GM04503 (cell line): ENCODE results near the gene IL32.
"Not testable (repeated sequence)": the region's sequence is repeated elsewhere in the genome, so short reads cannot be mapped to it uniquely, and the experiment has no call there.

ENCODE experiments used
- DNase-seq: peaks from one replicate; pipeline ENCODE4 v3.0.0-alpha.2; 2012; ENCODE audit warnings: low read depth

The IL32 gene

DNA sequence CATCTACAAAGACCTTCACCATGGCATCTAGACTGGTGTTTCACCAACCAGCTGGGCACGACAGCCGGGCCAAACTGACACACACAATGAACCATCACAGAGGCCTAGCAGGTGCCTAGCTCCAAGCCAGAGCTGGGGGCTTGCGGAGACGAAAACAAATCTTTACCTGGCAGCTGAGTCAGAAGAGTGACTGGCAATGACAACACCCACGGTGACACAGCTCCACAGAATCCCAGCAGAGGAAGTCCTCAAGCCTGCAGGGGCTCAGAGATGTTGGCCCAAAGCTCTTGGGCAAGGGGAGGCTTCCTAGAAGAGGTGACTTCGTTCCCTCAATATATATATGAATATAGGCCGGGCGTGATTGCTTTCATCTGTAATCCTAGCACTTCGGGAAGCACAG lies 13.9 kb upstream of the IL32 start:
- DNase-seq, result no peak

DNA sequence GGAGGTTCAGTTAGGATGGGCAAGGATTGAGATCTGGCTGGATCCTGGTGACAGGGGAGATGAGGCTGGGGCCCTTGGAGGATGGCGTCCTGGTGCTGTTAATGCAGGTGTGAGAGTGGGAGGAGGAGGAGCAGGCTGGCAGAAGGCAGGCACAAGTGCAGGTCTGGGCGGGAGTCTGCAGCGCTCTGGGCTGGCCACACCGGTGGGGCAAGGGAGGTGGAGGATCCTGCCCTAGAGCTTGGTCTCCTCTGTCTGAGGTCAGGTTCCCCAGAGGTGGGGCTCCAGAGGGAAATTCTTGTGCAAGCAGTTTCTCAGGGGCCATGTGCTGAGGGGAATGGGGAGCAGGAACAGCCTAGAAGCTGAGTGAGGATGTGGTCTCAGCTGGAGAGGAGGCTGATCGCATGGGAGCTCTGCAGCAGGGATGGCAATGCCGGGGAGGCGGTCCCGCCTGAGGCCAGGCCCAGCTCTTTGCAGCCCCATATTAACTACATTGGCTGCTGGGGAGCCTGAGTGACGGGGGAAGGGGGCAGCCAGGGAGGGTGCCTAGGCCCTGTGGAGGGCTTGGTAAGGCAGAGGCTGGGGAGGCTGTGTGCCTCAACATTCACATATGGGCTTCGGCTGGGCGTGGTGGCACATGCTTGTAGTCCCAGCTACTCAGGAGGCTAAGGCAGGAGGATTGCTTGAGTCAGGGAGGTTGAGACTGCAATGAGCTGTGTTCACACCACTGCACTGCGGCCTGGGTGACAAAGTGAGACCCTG lies 12.7 kb upstream of the IL32 start:
- not testable (repeated sequence) for DNase-seq

DNA sequence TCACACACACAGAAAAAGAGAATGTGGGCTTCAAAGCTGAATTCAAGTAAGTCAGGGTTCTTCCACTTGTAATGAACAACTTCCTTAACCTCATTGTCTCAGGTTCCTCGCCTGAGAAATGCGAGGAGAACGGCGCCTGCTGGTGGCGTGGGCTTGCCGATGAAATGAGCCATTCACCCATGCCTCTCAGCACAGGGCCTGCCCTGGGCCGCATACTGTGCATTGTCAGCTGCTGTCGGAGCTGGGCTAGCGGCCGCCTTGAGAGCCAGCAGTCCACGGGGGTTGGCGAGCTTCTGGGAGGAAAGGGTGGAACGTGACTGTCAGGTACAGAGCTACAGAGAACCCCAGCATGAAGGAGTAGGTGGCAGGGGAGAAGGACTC lies 12.1 kb upstream of the IL32 start:
- DNase-seq, result not testable (repeated sequence)

DNA sequence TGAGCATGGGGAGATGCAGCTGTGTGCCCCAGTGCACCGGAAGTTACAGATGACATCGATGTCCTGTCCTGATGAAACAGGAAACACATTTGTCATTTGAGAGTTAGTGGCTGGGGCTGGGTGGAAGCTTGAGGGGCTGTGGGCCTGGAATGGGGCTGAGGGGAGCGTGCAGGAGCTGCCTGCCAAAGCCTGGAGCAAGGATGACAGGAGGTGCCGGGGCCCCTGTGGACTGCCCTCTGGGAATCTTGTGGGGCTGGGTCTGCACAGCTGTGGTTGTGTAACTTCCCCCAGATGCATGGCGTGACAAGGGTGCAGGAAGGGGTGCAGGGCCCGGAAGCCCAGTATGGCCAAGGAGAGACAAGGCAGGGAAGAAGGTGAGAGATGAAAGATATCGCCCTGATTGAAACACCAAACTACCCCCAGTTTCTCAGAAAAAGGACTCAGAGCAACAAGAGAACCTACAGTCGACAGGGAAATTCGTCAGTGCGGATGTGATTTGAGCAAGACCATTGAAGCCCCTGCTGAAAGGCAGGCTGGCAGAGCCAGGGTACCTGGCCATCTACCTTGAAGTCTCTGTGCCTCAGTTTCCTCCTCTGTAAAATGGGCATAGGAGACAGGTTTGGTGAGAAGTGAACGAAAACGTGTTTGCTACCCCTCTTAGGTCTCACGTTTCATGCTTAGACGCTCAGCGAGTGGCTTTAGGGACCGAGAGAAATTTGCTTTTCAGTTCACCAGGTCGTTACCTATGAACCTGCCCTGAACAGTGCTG lies 10.3 kb upstream of the IL32 start:
- DNase-seq, result no peak

DNA sequence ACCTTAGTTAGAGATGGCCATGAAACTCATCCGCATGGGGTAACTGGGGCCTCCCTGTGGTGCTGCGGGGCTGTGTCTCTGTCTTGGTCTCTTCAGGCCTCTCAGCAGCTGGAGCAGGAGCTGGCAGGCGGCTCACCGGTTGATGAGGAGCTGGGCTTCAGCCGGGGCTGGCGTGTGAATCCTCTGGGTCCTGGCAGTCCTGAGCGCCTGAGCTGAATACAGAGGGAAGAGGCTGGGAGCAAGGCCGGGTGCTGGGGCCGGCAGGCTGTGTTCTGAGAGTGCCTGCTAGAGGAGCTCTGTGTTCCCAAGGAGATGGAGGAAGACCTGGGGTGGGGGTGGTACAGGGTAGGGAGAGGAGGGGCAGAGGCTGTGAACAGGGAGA lies 9.7 kb upstream of the IL32 start:
- not testable (repeated sequence) for DNase-seq

DNA sequence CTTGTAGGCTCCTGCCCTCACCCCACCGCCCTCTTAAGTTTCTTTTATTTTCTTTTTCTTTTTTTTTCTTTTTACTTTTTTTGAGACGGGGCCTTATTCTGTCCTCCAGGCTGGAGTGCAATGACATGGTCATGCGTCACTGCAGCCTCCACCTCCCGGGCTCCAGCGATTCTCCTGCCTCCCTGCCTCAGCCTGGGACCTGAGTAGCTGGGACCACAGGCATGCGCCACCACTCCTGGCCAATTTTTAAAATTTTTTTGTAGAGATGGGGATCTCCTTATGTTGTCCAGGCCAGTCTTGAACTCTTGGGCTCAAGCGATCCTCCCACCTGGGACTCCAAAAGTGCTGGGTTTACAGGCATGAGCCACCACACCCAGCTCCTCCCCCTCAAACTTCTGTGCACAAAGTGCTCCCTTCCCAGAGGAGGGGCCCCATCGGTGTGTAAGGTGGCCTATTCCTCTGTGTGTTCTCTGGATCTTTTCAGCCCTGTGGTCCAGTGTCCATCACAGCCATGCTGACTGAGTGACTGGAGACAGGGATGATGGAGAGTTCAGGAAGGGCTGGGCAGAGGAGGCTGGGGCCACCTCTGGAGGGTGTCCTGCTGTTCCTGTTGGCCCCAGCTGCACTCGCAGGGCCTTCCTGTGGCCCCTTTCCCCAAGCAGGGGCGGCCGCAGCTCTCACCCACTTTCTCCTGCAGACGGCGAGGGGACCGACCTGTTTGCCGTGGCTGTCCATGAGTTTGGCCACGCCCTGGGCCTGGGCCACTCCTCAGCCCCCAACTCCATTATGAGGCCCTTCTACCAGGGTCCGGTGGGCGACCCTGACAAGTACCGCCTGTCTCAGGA lies 8.9 kb upstream of the IL32 start:
- DNase-seq, result no peak

DNA sequence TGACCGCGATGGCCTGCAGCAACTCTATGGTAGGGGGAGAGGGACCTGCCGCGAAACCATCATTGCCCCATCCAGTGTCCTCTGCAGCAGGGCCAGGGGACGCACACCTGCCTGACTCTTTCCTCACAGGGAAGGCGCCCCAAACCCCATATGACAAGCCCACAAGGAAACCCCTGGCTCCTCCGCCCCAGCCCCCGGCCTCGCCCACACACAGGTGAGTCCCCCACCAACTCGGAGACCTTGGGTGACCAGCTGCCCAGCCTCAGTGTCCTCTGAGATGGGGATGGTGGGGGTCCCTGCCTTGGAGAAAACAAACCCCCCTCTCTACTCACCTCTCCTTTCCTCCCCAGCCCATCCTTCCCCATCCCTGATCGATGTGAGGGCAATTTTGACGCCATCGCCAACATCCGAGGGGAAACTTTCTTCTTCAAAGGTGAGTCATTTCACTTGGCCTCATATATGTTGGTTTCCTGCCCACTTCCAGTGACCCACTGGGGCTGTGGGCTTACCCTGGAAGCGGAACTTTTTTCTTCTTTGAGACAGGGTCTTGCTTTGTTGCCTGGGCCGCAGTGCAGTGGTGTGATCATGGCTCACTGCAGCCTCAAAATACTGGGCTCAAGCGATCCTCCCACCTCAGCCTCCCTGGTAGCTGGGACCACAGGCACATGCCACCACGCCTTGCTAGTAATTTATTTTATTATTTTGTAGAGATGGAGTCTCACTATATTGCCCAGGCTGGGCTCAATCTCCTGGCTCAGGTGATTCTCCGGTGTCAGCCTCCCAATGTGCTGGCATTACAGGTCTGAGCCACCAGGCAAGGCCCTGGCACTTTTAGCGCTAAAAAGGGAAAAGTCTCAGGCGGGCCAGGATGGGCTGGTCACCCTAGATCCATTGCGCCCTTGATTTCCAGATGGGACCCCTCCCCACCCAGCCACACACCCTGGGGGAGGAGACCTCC lies 8.0 kb upstream of the IL32 start:
- no peak for DNase-seq

DNA sequence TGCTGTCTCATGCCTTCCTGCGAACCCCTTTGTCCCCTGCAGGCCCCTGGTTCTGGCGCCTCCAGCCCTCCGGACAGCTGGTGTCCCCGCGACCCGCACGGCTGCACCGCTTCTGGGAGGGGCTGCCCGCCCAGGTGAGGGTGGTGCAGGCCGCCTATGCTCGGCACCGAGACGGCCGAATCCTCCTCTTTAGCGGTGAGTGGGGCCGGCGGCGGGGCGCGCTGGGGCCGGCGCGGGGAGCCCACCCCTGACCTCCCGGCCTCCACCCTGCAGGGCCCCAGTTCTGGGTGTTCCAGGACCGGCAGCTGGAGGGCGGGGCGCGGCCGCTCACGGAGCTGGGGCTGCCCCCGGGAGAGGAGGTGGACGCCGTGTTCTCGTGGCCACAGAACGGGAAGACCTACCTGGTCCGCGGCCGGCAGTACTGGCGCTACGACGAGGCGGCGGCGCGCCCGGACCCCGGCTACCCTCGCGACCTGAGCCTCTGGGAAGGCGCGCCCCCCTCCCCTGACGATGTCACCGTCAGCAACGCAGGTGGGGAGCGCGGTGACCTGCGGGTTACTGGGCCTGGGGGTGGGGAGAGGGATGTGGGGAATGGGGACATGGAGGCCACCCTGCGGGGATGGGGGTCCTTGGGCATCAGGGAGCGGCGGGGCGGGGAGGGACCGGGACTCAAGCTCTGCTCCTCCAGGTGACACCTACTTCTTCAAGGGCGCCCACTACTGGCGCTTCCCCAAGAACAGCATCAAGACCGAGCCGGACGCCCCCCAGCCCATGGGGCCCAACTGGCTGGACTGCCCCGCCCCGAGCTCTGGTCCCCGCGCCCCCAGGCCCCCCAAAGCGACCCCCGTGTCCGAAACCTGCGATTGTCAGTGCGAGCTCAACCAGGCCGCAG lies 7.1 kb upstream of the IL32 start:
- no peak for DNase-seq

DNA sequence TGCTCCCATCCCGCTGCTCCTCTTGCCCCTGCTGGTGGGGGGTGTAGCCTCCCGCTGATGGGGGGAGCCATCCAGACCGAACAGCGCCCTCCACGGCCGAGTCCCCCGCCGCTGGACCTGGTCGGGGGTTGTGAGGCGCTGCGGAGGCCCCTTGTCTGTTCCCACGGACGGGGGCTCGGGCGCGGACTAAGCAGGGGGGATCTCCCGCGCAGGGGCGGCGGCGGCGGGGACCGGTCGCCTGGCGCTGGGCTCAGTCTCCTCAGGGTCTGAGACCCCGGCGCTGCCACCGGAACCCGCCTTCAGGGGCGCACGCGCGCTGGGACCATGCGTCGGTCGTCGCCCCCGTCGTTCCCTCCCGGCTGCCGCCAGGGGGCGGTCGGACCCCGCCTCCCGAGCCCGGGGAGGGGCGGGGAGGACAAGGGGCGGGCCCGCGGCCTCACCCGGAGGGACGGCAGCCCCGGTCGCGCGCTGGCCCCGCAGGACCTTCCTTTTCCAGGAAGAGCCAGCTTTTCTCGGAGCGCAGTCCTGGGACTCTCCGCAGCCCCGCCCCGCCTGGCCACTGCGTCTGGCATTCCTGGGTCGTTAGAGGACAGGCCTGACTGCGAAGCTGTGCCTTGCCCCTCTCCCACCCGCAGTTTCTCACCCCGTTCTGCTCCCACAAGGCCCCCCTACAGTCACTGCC lies 6.3 kb upstream of the IL32 start:
- peak; percentile 50 for DNase-seq

DNA sequence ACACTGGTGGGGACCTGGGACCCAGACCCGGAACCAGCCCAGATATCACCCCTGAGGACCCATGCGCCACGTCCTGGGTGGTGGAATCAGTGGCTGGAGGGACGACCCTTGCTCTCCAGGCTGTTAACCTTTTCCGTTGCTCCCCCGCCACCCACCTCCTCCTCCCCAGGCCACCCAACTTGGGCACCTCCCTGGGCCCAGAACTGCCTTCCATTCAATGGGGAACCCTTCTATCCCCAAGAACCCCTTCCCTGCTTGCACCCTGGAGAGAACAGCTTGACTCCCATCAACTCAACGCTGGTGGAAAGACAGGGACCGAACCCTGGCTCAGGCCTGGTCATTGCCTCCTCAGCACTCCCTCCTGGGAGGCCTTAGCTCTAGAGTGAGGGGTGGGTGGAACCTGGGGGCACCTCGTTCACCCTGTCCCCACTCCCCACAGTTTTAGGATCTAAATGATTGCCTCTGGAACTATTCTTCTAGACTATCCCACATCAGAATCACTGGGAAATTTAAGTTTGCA lies 5.7 kb upstream of the IL32 start:
- no peak for DNase-seq

DNA sequence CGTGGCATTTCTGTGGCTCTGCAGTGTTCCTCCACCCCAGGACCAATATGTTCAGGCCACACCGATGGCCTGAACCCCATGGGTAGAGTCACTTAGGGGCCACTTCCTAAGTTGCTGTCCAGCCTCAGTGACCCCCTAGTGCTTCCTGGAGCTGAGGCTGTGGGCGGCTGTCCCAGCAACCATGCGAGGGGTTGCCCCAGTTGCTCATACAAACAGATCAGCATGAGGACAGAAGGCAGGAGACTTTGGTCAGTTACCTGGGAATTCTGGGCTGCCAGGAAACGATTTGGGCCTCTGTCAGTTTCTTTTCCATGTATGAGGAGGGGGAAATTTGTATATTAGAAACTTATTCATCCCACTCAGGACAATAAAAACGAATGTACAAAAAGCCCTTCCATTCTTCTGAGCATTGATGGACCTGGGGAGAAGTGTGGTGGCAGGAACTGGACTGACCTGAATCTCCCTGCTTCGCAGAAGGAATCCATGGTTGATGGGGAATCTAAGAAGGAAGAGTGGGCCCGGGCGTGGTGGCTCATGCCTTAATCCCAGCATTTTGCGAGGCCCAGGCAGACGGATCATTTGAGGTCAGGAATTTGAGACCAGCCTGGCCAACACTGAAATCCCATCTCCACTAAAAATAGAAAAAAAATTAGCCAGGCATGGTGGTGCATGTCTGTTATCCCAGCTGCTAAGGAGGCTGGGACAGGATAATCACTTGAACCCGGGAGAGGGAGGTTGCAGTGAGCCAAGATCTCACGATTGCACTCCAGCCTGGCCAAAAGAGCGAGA lies 4.9 kb upstream of the IL32 start:
- no peak for DNase-seq

DNA sequence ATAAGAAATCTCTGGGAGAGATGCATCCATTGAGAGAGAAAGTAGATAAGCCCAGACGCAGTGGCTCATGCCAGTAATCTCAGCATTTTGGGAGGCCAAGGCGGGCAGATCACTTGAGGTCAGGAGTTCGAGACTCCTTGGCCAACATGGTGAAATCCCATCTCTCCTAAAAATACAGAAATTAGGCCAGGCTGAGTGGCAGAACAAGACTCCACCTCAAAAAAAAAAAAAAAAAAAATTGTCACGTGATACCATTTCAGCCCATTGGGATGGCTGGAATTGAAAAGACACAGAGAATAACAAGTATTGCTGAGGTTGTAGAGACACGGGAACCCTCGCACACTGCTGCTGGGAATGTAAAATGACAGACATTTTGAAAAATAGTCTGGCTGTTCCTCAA lies 2.9 kb upstream of the IL32 start:
- no peak for DNase-seq

DNA sequence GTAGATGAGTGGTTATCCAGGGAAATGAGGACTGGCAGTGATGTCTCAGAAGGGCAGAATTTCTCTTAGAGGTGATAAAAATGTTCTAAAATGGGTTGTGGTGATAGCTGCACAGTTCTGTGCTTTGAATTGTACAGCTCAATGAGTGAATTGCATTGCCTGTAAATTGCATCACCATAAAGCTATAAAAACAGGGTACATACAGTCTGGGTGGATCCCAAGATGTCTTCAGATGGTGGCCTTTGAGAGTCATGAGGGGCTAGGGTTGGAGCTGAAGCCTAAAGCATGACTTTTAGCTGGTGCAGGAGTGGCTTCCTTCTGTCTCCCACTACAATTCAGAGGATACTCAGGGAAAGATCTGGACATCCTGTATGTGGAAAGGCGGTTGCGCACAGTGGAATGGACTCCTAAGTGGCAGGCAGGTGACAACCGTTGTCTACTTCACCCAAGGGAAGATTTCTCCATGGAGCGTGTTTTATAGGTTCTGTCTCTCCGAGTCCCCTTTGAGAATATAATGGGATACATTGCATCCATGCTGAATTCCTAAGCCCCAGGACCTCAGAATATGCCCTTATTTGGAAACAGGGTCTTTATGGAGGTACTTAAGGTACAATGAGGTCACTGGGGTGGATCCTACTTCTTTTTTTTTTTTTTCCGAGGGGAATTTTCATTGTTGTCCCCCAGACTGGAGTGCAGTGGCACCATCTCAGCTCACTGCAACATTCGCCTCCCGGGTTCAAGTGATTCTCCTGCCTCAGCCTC lies 1.6 kb upstream of the IL32 start:
- no peak for DNase-seq

DNA sequence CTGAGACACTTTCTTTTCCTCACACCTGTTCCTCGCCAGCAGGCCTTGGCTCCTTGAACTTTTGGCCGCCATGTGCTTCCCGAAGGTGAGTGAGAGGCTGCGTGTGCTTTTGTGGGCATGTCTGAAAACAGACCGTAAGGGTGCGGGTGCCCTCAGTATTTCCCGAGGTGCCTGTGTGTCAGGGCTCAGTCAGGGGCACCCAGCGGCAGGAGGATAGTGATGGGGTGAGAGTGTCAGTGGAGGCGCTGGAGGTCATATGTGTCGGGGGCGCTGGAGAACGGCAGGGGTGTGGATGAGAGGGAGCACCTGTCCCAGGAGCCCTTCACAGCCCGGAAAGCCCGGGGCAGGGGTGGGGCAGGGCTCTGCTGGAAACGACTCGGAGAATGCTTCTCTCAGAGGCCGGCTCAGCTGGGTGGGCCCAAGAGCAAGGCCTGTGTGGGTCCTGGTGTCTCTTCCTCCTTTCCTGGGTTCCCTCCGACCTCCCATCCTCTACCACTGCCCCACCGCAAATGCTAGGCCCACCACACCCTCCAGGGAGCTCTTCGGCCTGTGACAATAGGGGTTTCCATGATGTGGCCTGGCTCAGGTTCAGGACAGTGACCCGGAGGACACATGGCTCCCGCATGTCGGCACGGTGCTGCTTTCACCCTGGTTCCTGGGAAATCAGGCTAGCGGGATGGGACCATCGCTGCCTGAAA lies 451 bp downstream of the IL32 start:
- DNase-seq, result no peak

DNA sequence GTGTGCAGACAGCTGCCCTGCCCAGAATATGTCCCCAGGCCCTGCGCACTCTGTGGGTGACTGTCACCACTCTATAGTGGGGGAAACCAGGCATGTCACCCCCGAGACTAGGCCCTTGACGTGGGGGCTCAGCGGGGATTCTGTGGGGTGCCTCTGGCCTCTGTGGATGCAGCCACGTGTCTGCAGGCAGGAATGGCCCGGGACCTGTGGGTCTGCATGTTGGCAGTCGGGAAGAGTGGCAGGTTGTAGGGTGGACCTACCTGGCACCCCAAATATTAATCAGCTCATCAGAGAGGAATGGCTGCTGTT lies 954 bp downstream of the IL32 start:
- DNase-seq, result no peak

DNA sequence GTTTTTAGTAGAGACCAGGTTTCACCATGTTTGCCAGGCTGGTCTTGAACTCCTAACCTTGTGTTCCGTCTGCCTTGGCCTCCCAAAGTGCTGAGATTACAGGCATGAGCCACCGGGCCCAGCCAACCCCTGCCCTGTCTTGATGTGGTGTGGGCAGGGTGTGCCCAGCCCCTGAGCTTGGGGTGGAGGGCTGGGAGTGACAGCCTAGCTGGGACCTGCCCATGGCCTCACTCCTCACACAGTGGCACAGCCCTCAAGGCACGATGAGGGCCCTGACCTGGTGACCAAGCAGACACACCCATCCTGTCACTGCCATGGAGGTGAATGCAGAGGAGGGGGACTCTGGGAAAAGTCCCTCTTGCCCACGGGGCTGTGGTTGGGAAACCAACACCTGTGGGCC lies 3.0 kb downstream of the IL32 start:
- DNase-seq, result no peak

DNA sequence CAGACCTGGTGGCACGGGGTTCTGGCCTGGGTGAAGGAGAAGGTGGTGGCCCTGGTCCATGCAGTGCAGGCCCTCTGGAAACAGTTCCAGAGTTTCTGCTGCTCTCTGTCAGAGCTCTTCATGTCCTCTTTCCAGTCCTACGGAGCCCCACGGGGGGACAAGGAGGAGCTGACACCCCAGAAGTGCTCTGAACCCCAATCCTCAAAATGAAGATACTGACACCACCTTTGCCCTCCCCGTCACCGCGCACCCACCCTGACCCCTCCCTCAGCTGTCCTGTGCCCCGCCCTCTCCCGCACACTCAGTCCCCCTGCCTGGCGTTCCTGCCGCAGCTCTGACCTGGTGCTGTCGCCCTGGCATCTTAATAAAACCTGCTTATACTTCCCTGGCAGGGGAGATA lies 3.7 kb downstream of the IL32 start:
- DNase-seq, result not testable (repeated sequence)

DNA sequence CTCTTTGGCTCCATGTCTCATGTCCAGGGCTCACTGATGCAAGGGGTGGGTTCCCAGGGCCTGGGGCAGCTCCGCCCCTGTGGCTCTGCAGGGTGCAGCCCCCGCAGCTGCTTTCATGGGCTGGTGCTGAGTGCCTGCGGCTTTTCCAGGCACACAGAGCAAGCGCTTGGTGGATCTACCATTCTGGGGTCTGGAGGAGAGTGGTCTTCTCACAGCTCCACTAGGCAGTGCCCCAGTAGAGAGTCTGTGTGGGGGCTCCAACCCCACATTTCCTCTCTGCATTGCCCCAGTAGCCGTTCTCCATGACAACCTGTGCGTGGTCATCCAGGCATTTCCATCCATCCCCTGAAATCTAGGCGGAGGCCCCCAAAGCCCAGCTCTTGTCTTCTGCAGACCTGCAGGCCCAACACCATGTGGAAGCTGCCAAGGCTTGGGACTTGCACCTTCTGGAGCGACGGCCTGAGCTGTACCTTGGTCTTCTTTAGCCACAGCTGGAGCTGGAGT lies 5.2 kb downstream of the IL32 start:
- no peak for DNase-seq
